Measurements from ENCODE around the gene KIAA1549.

- TF ChIP-seq CTCF (IDR thresholded peaks at IDR 0.05) (no peak), POLR2A (IDR thresholded peaks at IDR 0.05) (no peak), POLR2AphosphoS5 (IDR thresholded peaks at IDR 0.05) (no peak)
Observed at GRCh38 chr7:138821912-138822311, 159.3 kb downstream of the KIAA1549 start.

Data from stomach (tissue), 4 donors.